ENCODE measurements around the gene PAM.
"Not testable (repeated sequence)": the region's sequence is repeated elsewhere in the genome, so short reads cannot be mapped to it uniquely, and the experiment has no call there.

Gene PAM

GRCh38 chr5:102751903-102752376 is 3.2 kb upstream of the PAM start:
- DNase-seq (ENCODE audit: low read depth), result not testable (repeated sequence)

GRCh38 chr5:102753889-102754766 is 977 bp upstream of the PAM start:
- no peak for DNase-seq (ENCODE audit: low read depth)

GRCh38 chr5:102755686-102756371 is 724 bp downstream of the PAM start:
- peak; percentile 92 for DNase-seq (ENCODE audit: low read depth)

- DNase-seq (ENCODE audit: low read depth), result no peak
These were observed 3.5 kb downstream of the PAM start for GRCh38 chr5:102758576-102758975.

- no peak for DNase-seq (ENCODE audit: low read depth)
These were observed 4.2 kb downstream of the PAM start for GRCh38 chr5:102759289-102759688.

GRCh38 chr5:102759700-102760099 is 4.6 kb downstream of the PAM start:
- no peak for DNase-seq (ENCODE audit: low read depth)

- DNase-seq (ENCODE audit: low read depth), result no peak
These were observed 5.7 kb downstream of the PAM start for GRCh38 chr5:102760815-102761214.

- peak; percentile 60 for DNase-seq (ENCODE audit: low read depth)
These were observed 7.0 kb downstream of the PAM start for GRCh38 chr5:102762095-102762534.

- DNase-seq (ENCODE audit: low read depth), result no peak
These were observed 7.6 kb downstream of the PAM start for GRCh38 chr5:102762562-102763227.

- DNase-seq (ENCODE audit: low read depth), result no peak
These were observed 8.6 kb downstream of the PAM start for GRCh38 chr5:102763734-102764133.

GRCh38 chr5:102764381-102765004 is 9.4 kb downstream of the PAM start:
- DNase-seq (ENCODE audit: low read depth), result no peak

- no peak for DNase-seq (ENCODE audit: low read depth)
These were observed 10.2 kb downstream of the PAM start for GRCh38 chr5:102765350-102765749.

- no peak for DNase-seq (ENCODE audit: low read depth)
These were observed 11.4 kb downstream of the PAM start for GRCh38 chr5:102766295-102767090.

GRCh38 chr5:102767862-102768261 is 12.8 kb downstream of the PAM start:
- no peak for DNase-seq (ENCODE audit: low read depth)

GRCh38 chr5:102770803-102771202 is 15.7 kb downstream of the PAM start:
- no peak for DNase-seq (ENCODE audit: low read depth)

GRCh38 chr5:102771435-102771834 is 16.3 kb downstream of the PAM start:
- no peak for DNase-seq (ENCODE audit: low read depth)

GRCh38 chr5:102772273-102772672 is 17.2 kb downstream of the PAM start:
- DNase-seq (ENCODE audit: low read depth), result no peak

GRCh38 chr5:102773133-102773532 is 18.0 kb downstream of the PAM start:
- no peak for DNase-seq (ENCODE audit: low read depth)

GRCh38 chr5:102775756-102776155 is 20.7 kb downstream of the PAM start:
- DNase-seq (ENCODE audit: low read depth), result not testable (repeated sequence)

GRCh38 chr5:102777099-102777498 is 22.0 kb downstream of the PAM start:
- DNase-seq (ENCODE audit: low read depth), result no peak

GRCh38 chr5:102778478-102778877 is 23.4 kb downstream of the PAM start:
- no peak for DNase-seq (ENCODE audit: low read depth)
